ENCODE measurements around the gene DENND4B. TPM values are rescaled to one million over a fixed set of nuclear protein-coding genes. Genes with fewer than 3 reads are reported as not detected.
"Not testable (repeated sequence)": the region's sequence is repeated elsewhere in the genome, so short reads cannot be mapped to it uniquely, and the experiment has no call there.

Gene DENND4B
- total RNA-seq, 2 donors from 2014 or later: 32.1 to 41.7 TPM

DNA sequence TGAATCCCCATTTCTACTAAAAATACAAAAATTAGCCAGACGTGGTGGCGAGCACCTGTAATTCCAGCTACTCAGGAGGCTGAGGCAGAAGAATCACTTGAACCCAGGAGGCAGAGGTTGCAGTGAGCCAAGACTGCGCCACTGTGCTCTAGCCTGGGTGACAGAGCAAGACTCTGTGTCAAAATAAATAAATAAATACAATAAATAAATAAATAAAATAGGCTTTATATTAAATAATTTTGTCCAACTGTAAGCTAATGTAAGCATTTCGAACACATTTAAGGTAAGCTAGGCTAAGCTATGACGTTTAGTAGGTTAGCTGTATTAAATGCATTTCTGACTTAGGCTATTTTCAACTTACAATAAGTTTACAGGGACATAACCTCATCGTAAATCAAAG lies 36.0 kb downstream of the DENND4B start:
- intact Hi-C loops (cut with DNase I, micrococcal nuclease); DNase-seq; ATAC-seq: not testable (repeated sequence)

DNA sequence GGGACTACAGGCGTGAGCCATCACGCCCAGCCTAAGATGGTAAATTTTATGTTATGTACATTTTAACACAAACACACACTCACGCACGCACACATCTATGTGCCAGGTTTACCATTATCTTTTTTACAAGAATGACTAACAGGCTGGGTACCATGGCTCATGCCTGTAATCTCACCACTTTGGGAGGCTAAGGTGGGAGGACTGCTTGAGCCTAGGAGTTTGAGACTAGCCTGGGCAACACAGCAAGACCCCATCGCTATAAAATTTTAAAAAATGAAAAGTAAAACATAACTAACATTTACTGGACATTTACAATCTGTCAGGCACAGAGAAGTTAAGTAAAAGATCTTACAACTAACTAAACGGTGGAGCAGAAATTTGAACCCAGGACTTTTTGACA lies 38.4 kb downstream of the DENND4B start:
- no peak for DNase-seq
- intact Hi-C loops (cut with DNase I, micrococcal nuclease): no loop called here
- ATAC-seq: no peak

DNA sequence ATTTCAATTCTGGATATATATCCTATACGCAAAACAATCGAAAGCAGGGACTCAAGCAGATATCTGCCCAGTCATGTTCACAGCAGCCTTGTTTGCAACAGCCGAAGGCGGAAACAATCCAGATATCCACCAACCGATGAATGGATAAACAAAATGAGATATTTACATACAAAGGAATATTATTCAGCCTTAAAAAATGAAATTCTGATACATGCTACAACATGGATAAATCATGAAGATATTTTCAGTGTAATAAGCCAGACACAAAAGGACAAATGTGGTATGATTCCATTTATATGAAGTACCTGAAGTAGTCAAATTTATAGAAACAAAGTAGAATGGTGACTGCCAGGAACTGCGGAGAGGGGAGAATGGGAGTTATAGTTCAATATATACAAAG lies 39.4 kb downstream of the DENND4B start:
- ATAC-seq (no peak), DNase-seq (no peak)
- intact Hi-C loops (cut with DNase I, micrococcal nuclease): no loop called here

DNA sequence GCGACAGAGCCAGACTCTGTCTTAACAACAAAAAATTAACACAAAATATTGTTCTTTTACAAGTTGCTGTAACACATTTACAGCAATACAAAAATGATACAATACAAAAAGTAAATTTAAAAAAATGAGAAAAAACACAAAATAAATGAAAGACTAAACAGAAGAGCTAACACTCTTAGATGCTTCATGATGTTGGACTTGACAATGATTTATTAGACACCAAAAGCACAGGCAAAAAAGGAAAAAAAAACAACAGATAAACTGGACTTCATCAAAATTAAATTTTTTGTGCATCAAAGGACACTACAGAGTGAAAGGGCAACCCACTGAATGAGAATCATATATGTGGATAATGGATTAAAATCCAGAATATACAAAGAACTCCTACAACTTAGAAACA lies 40.1 kb downstream of the DENND4B start:
- DNase-seq: no peak
- intact Hi-C loops (cut with DNase I, micrococcal nuclease): no loop called here
- no peak for ATAC-seq

DNA sequence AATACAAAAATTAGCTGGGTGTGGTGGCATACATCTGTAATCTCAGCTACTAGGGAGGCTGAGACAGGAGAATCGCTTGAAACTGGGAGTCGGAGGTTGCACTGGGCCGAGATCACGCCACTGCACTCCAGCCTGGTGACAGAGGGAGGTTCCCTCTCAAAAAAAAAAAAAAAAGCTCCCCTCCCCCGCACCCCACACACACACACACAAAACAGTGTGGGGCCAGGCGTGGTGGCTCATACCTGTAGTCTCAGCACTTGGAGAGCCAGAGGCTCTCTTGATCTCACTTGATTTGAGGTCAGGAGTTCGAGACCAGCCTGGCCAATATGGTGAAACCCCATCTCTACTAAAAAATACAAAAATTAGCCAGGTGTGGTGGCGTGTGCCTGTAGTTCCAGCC lies 40.6 kb downstream of the DENND4B start:
- DNase-seq; intact Hi-C loops (cut with DNase I, micrococcal nuclease): not testable (repeated sequence)

DNA sequence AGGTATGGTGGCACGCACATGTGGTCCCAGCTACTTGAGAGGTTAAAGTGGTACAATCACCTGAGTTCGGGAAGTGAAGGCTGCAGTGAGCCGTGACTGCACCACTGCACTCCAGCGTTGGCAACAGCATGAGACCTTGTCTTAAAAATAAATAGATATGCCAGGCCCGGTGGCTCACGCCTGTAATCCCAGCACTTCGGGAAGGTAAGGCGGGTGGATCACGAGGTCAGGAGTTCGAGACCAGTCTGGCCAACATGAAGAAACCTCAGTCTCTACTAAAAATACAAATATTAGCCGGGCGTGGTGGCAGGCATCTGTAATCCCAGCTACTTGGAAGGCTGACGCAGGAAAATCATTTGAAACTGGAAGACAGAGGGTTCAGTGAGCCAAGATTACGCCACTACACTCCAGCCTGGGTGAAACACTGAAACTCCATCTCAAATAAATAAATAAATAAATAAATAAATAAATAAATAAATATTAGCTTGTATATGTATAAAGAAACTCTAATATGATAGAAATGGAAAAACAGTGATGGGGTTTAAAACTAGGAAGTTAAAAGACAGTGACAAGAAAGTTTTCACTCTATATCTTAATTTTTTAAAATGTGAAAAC lies 42.6 kb downstream of the DENND4B start:
- intact Hi-C loops (cut with DNase I, micrococcal nuclease): no loop called here
- no peak for DNase-seq
- ATAC-seq: no peak

More for the DNA sequence above, 40.6 kb downstream of the DENND4B start:
- ATAC-seq: not testable (repeated sequence)

DNA sequence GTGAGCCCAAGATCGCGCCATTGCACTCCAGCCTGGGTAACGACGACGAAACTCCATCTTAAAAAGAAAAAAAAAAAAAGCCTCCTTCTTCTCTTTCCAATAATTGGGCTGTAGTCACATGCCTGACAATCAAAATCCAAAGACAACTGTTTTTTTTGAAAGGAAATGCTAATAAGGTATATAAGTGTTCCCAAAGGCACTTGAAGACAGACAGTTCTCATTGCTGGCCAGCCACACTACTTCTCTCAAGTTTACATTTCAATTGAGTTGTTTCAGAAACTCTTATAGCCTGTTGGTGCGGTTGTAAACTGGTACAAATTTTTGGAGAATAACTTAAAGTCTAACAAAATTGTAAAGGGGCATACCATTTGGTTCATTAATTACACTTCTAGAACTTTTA lies 47.0 kb downstream of the DENND4B start:
- intact Hi-C loops (cut with DNase I, micrococcal nuclease): no loop called here
- ATAC-seq (no peak), DNase-seq (no peak)

DNA sequence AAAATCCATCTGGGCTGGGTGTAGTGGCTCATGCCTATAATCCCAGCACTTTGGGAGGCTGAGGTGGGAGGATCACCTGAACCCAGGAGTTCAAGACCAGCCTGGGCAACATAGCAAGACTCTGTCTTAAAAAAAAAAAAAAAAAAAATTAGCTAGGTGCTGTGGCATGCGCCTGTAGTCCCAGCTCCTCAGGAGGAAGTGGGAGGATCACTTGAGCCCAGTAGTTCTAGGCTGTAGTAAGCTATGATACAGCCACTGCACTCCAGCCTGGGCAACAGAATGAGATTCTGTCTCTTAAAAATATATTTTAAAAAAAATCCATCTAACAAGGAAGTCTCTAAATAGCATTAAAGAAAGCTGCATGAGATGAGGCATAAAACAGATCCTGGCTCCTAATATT lies 50.7 kb downstream of the DENND4B start:
- intact Hi-C loops (cut with DNase I, micrococcal nuclease); DNase-seq; ATAC-seq: not testable (repeated sequence)

DNA sequence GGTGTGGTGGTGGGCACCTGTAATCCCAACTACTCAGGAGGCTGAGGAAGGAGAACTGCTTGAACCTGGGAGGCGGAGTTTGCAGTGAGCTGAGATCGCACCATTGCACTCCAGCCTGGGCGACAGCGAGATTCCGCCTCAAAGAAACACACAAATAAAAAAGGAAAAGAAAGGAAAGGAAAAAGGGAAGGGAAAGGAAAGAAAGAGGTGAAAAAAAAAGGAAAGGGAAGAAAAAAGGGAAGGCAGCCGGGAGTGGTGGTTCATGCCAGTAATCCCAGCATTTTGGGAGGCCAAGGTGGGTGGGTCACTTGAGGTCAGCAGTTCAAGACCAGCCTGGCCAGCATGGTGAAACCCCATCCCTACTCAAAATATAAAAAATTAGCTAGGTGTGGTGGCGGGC lies 55.5 kb downstream of the DENND4B start:
- ATAC-seq; intact Hi-C loops (cut with DNase I, micrococcal nuclease); DNase-seq: not testable (repeated sequence)

DNA sequence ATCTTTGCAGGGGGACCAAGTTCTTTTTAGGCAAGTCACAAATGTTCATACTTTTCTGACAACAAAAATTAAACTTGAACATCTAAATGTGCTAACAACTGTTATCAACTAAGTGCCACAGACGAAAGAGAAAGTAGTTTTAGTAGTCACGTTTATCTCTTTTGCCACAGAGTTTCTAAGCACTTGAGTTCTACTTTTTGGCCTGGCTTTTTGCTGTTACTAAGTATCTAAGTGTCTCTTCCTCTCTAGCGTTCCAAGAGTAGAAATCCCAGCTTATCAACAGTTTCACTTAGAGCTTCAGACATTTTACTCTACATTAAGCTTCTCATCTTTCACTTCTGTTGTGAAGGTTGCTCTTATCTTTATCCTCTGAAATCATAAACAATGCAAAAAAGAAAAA lies 58.0 kb downstream of the DENND4B start:
- intact Hi-C loops (cut with DNase I, micrococcal nuclease): no loop called here
- DNase-seq: no peak
- ATAC-seq: no peak

DNA sequence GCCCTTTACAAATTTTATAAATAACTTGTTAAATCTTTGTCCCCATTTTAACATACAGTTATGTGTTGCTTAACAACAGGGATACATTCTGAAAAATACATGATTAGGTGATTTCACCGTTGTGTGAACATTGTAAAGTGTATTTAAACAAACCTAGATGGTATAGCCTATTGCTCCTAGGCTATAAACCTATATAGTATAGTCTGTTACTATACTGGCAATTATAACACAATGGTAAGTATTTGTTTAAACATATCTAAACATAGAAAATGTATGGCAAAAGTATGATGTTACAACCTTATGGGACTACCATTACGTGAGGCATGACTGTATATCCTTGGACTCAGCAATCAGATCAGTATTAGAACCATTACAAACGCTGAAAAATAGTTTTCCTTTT lies 60.4 kb downstream of the DENND4B start:
- DNase-seq (no peak), ATAC-seq (peak; percentile 58)
- intact Hi-C loops (cut with DNase I, micrococcal nuclease): no loop called here

DNA sequence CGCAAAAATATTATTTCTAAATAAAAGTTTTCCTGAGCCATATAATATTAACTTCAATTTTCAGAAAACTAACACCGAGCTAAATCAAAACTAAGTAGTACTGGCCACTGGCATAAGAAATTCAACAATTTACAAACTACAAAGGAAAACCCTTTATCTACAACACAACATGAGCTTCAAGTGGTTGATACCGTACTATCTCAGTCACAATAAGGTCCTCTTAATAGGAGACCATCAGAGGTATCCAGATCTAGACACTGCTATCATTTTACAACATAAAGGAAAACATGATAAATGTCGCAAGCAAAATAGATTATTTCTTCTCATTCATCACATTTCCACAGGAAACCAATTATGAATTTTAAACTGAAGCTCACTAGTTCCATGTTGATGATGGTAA lies 63.3 kb downstream of the DENND4B start:
- ATAC-seq (no peak), DNase-seq (no peak)
- intact Hi-C loops (cut with DNase I, micrococcal nuclease): no loop called here

DNA sequence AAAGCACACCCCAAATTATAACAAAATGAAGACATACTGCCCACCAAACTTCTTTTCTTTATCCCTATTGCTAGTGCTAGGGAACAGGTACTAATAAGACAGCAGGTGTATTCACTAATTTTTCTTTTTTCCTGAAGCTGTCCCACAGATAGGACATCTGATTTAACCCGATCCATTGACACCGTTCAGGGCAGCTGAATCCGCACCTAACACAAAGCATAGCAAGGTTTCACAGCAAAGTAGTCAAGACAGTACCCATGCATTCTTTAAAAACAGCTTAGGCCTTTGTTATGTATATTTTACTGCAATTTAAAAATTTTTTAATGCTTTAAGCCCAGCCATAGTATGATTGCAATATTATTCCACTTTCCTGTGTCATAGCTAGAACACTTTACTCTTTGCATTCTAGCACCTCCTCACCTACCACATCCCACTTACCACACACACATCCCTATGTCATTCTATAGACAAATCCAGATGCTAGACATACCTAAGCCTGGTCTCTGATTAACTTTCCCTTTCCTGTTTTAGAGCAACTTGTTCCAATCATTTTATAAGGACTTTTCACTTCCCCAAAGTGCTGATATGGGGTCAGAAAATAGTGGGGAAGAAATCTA lies 64.1 kb downstream of the DENND4B start:
- ATAC-seq (no peak), DNase-seq (no peak)
- intact Hi-C loops (cut with DNase I, micrococcal nuclease): no loop called here

DNA sequence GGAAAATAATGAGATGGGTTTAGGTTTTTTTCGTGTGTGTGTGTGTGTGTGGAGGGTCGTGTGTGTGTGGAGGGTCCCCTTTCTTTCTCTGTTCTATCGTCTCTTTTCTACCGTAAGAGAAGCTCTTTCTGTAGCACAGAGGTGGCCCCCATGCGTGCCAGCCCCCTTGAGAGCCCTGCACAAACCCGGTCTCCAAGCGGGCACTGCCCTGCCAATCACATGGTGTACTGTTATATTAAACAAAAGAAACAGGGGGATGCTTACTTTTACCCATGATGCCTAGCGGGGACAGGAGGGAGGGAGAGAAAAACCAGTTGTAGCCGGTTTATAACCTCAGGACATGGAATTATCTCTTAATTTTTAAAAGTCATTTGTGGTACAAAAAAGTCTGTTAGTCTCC lies 64.8 kb downstream of the DENND4B start:
- ATAC-seq: no peak

DNA sequence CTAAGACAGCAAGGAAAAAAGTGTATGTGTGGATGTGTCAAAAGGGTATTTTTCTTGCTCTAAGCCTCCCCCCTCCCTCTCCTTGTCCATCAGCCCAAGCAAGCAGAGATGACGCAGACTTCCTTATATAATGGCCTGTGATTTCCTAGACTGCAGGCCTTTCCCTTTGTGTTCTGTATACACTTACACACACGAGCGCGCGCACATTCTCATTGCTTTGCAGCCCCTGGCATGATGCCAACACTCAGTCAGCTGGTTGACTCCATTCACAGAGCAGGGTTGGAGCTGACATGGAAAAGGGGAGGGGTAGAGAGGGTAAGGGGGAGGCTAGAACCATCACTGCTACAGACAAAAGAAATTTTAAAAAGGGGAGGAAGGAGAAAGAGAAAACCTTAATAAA lies 65.6 kb downstream of the DENND4B start:
- DNase-seq (peak; percentile 90), ATAC-seq (peak; percentile 96)
- intact Hi-C loops (cut with DNase I, micrococcal nuclease): no loop called here

More for the DNA sequence above, 64.8 kb downstream of the DENND4B start:
- intact Hi-C loops (cut with DNase I, micrococcal nuclease): no loop called here
- no peak for DNase-seq

DNA sequence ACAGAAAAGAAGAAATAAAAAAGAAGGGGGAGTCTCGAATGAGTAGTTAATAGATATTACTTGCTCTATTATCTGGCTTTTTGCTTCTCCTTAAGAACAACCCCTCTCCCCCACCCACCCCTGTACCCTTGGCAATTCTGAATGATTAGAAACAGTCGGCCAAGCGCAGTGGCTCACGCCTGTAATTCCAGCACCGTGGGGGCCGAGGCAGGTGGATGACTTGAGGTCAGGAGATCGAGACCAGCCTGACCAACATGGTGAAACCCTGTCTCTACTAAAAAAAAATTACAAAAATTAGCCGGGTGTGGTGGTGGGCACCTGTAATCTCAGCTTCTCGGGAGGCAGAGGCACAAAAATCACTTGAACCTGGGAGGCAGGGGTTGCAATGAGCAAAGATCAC lies 66.5 kb downstream of the DENND4B start:
- intact Hi-C loops (cut with DNase I, micrococcal nuclease): no loop called here
- ATAC-seq (no peak), DNase-seq (no peak)

Small RNA genes within 50 kb of the gene (microRNA-seq; reads per million reads assigned to microRNA genes)
- gene MIR6737: 0 reads per million in 2 donors

Other genes starting within 250 kb of the DENND4B start
- gene INTS3, start 218.7 kb downstream of the DENND4B start, total RNA-seq: 10 to 100 TPM; 25.8 to 28.1 TPM
- 10 to 100 TPM; 22.5 to 24.8 TPM for gene SLC27A3, start 171.3 kb downstream of the DENND4B start, total RNA-seq
- 10 to 100 TPM; 33.9 to 34.9 TPM for gene GATAD2B, start 23.7 kb downstream of the DENND4B start, total RNA-seq
- gene CRTC2, start 11.9 kb upstream of the DENND4B start, total RNA-seq: 10 to 100 TPM; 21.9 to 30.1 TPM
- gene SLC39A1, start 16.8 kb upstream of the DENND4B start, total RNA-seq: 10 to 100 TPM; 68.8 to 70.9 TPM
- gene CREB3L4, start 21.2 kb upstream of the DENND4B start, total RNA-seq: 10 to 100 TPM; 18.2 to 21.5 TPM
- gene JTB, start 31.0 kb upstream of the DENND4B start, total RNA-seq: 100 to 1,000 TPM; 147 to 149 TPM
- gene RAB13, start 39.6 kb upstream of the DENND4B start, total RNA-seq: 10 to 100 TPM; 61.3 to 65.4 TPM
- 1,000 to 10,000 TPM; 1,062 to 1,224 TPM for gene RPS27, start 44.0 kb upstream of the DENND4B start, total RNA-seq
- under 1 TPM in 1 of 2 donors, not detected in 1; 0.06 TPM for gene NUP210L, start 208.4 kb upstream of the DENND4B start, total RNA-seq
- 100 to 1,000 TPM; 490 to 491 TPM for gene TPM3, start 245.4 kb upstream of the DENND4B start, total RNA-seq

All from left colon (tissue), 2 donors.